Heart left ventricle (tissue), 13 donors: ENCODE data around the gene PRKCA.

ENCODE experiments used
- POLR2A ChIP-seq, 2 donors: fragments of 450-650 bp; IDR thresholded peaks; one replicate each; pipeline ENCODE4 v1.6.1; 2017; ENCODE audit warnings: antibody characterized with exemption in 2 of 2, mild to moderate bottlenecking in 2 of 2, moderate library complexity in 2 of 2
- TF ChIP-seq, protein P1 (sequence below), 12 donors: fragments of 200-600 bp; sonication (generic) in 4 of 12; IDR thresholded peaks; one replicate each; pipeline versions ENCODE4 v1.5.0 to v1.8.0; 2018 to 2022; ENCODE audit warnings: antibody characterized with exemption in 12 of 12, mild to moderate bottlenecking in 5 of 12
- donor health status: ischemic (EF 13 %, LVEDD 7.1; RV severe dilation, severe dysfunction).
- donor health status: DM: no; HTN: yes; CAD: no.
- donor health status: DM: no; HTN: no; CAD: no.
- donor health status: ischemic (EF 25% LVEDD 6.9; RV normal size, moderate dysfunction).
- donor health status: ischemic (EF 25% LVEDD 5.7; RV mildly dilated, moderate dysfunction).
- donor health status: ischemic (EF 35%, LVEDD 5.7; RV mildly dilated, moderate dysfunction).
- donor health status: nonischemic (EF 11% LVEDD 7.7; RV severe dilation, severe dysfunction).
- donor health status: DM: yes; HTN: yes; CAD: no.
- donor health status: PGD.
- donor health status: ischemic (EF 29% LVEDD 5.4; RV normal size, mild dysfunction).
- donor health status: nonischemic (EF 23%, LVEDD 6.1; RV moderate dilation, normal function).

DNA sequence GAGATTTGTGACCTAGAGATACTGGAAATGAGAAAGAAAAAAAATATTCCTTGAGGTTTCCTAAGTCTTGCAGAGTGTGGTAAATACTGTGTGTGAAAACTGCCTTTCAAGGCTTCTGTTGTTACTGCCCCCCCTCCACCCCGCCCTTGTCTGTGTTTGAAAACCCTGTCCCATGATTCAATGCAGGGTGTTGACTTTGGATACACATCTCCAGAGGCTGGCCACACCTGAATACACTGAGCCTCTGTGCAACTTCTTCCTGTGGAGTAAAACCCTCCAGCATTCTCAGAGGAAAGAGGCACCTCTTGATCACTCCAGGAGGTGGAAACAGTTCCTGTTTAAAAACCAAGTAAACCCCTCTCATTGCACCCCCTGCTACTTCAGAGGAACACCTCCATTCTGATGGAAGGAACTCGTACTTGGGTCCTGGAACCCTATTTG, 409.5 kb downstream of the PRKCA start:
- TF ChIP-seq, protein P1, sequence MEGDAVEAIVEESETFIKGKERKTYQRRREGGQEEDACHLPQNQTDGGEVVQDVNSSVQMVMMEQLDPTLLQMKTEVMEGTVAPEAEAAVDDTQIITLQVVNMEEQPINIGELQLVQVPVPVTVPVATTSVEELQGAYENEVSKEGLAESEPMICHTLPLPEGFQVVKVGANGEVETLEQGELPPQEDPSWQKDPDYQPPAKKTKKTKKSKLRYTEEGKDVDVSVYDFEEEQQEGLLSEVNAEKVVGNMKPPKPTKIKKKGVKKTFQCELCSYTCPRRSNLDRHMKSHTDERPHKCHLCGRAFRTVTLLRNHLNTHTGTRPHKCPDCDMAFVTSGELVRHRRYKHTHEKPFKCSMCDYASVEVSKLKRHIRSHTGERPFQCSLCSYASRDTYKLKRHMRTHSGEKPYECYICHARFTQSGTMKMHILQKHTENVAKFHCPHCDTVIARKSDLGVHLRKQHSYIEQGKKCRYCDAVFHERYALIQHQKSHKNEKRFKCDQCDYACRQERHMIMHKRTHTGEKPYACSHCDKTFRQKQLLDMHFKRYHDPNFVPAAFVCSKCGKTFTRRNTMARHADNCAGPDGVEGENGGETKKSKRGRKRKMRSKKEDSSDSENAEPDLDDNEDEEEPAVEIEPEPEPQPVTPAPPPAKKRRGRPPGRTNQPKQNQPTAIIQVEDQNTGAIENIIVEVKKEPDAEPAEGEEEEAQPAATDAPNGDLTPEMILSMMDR (IDR thresholded peaks at IDR 0.05): no peak
- TF ChIP-seq POLR2A (IDR thresholded peaks at IDR 0.05): no peak
